ENCODE results near the gene MAP7. TPM values are rescaled to one million over a fixed set of nuclear protein-coding genes. Genes with fewer than 3 reads are reported as not detected.

Gene MAP7
- total RNA-seq, 1 donor from 2014 or later = 1.3 TPM

DNA sequence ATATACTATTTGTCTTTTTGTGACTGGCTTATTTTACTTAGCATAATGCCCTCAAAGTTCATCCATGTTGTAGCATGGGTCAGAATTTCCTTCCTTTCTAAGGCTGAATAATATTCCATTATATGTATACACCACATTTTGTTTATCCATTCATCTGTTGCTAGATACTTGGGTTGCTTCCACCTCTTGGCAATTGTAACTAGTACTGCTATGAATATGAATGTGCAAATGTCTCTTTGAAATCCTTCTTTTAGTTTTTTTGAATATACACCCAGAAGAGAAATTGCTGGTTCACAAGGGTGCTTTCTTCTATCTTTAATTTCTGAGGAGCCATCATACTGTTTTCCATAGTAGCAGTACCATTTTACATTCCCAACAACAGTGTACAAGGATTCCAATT lies 21.3 kb upstream of the MAP7 start:
- Mint-ChIP-seq H3K36me3 (ENCODE audit: low read depth, unreplicated experiment) (peaks cover 7% of the 10 kb centered on the region), H3K9me3 (ENCODE audit: unreplicated experiment) (no peaks in the 10 kb centered on the region), H3K27ac (ENCODE audit: unreplicated experiment) (no peak overlapping the region), H3K4me3 (ENCODE audit: unreplicated experiment) (no peak overlapping the region), H3K4me1 (ENCODE audit: unreplicated experiment) (no peaks in the 10 kb centered on the region), H3K27me3 (ENCODE audit: unreplicated experiment) (peaks cover 2% of the 10 kb centered on the region)
- no peak for TF ChIP-seq CTCF (IDR thresholded peaks at IDR 0.05; ENCODE audit: unreplicated experiment)
- DNase-seq (ENCODE audit: low spot score) = no peak

GRCh38 chr6:136571065-136571464 lies 20.8 kb upstream of the MAP7 start:
- Mint-ChIP-seq H3K9me3 (ENCODE audit: unreplicated experiment) (no peaks in the 10 kb centered on the region), H3K4me1 (ENCODE audit: unreplicated experiment) (no peaks in the 10 kb centered on the region), H3K27me3 (ENCODE audit: unreplicated experiment) (peaks cover 2% of the 10 kb centered on the region), H3K36me3 (ENCODE audit: low read depth, unreplicated experiment) (peaks cover 7% of the 10 kb centered on the region), H3K27ac (ENCODE audit: unreplicated experiment) (no peak overlapping the region), H3K4me3 (ENCODE audit: unreplicated experiment) (no peak overlapping the region)
- DNase-seq (ENCODE audit: low spot score) = no peak
- TF ChIP-seq CTCF (IDR thresholded peaks at IDR 0.05; ENCODE audit: unreplicated experiment) = no peak

GRCh38 chr6:136568129-136568528 lies 17.9 kb upstream of the MAP7 start:
- peaks cover 2% of the 10 kb centered on the region for H3K27me3 Mint-ChIP-seq (ENCODE audit: unreplicated experiment)
- H3K9me3 Mint-ChIP-seq (ENCODE audit: unreplicated experiment) = no peaks in the 10 kb centered on the region
- H3K4me1 Mint-ChIP-seq (ENCODE audit: unreplicated experiment) = no peaks in the 10 kb centered on the region
- TF ChIP-seq CTCF (IDR thresholded peaks at IDR 0.05; ENCODE audit: unreplicated experiment) = no peak
- DNase-seq (ENCODE audit: low spot score) = no peak
- peaks cover 7% of the 10 kb centered on the region for H3K36me3 Mint-ChIP-seq (ENCODE audit: low read depth, unreplicated experiment)
- no peak overlapping the region for H3K4me3 Mint-ChIP-seq (ENCODE audit: unreplicated experiment)
- no peak overlapping the region for H3K27ac Mint-ChIP-seq (ENCODE audit: unreplicated experiment)

GRCh38 chr6:136567688-136568087 lies 17.5 kb upstream of the MAP7 start:
- H3K4me1 Mint-ChIP-seq (ENCODE audit: unreplicated experiment) = no peaks in the 10 kb centered on the region
- H3K27me3 Mint-ChIP-seq (ENCODE audit: unreplicated experiment) = peaks cover 2% of the 10 kb centered on the region
- H3K9me3 Mint-ChIP-seq (ENCODE audit: unreplicated experiment) = no peaks in the 10 kb centered on the region
- no peak for DNase-seq (ENCODE audit: low spot score)
- H3K4me3 Mint-ChIP-seq (ENCODE audit: unreplicated experiment) = no peak overlapping the region
- peaks cover 7% of the 10 kb centered on the region for H3K36me3 Mint-ChIP-seq (ENCODE audit: low read depth, unreplicated experiment)
- no peak overlapping the region for H3K27ac Mint-ChIP-seq (ENCODE audit: unreplicated experiment)
- no peak for TF ChIP-seq CTCF (IDR thresholded peaks at IDR 0.05; ENCODE audit: unreplicated experiment)

DNA sequence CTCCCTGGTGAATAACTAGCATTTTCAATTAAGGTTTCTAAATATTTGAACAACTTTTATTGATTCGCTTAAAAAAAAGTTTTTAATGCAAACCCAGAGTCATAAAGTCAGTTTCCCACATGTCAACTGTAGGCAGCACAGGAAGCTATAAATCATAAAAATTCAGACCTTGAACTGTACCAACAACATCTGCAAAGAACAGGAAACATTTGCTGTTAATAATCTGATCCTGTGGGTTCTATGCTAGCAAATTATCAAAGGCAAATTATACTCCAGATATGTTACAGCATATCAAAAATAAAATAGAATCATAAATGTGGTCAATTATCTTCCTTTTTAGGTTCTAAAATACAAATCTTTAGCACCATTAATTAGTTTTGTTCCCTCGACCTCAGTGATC lies 16.6 kb upstream of the MAP7 start:
- TF ChIP-seq CTCF (IDR thresholded peaks at IDR 0.05; ENCODE audit: unreplicated experiment) = no peak
- peaks cover 7% of the 10 kb centered on the region for H3K36me3 Mint-ChIP-seq (ENCODE audit: low read depth, unreplicated experiment)
- H3K4me3 Mint-ChIP-seq (ENCODE audit: unreplicated experiment) = no peak overlapping the region
- H3K27me3 Mint-ChIP-seq (ENCODE audit: unreplicated experiment) = peaks cover 2% of the 10 kb centered on the region
- H3K4me1 Mint-ChIP-seq (ENCODE audit: unreplicated experiment) = no peaks in the 10 kb centered on the region
- DNase-seq (ENCODE audit: low spot score) = no peak
- H3K9me3 Mint-ChIP-seq (ENCODE audit: unreplicated experiment) = no peaks in the 10 kb centered on the region
- no peak overlapping the region for H3K27ac Mint-ChIP-seq (ENCODE audit: unreplicated experiment)

Measured in endothelial cell (in vitro differentiated cells).